Left lung (tissue), 10 donors: ENCODE measurements around the gene STX3. TPM values are rescaled to one million over a fixed set of nuclear protein-coding genes. Genes with fewer than 3 reads are reported as not detected.

Experiments
- ATAC-seq: fragments of 200-7000 bp; cut with Tn5 transposase; one replicate; pipeline ENCODE4 v1.9.1; 2020; ENCODE audit warnings: moderate library complexity
- DNase-seq, 4 donors: peaks; one replicate each; pipeline ENCODE4 v3.0.0-alpha.2; 2013 to 2020
- H3K27ac ChIP-seq, 2 donors: fragments of 200-600 bp; sonication (generic) in 1 of 2; one replicate each; pipeline versions ENCODE4 v1.5.0 to v1.8.0; 2020 to 2021
- H3K27me3 ChIP-seq, 2 donors: fragments of 200-600 bp; sonication (generic) in 1 of 2; one replicate each; pipeline versions ENCODE4 v1.5.0 to v1.8.0; 2020 to 2021
- H3K36me3 ChIP-seq, 2 donors: fragments of 200-600 bp; sonication (generic) in 1 of 2; one replicate each; pipeline versions ENCODE4 v1.5.0 to v1.8.0; 2020 to 2021
- H3K4me1 ChIP-seq, 2 donors: fragments of 200-600 bp; one replicate each; pipeline ENCODE4 v1.8.0; 2021
- H3K4me3 ChIP-seq, 2 donors: fragments of 200-600 bp; sonication (generic) in 1 of 2; one replicate each; pipeline versions ENCODE4 v1.5.0 to v1.8.0; 2020 to 2021; ENCODE audit warnings: mild to moderate bottlenecking in 1 of 2
- H3K9me3 ChIP-seq, 2 donors: fragments of 200-600 bp; sonication (generic) in 1 of 2; one replicate each; pipeline versions ENCODE4 v1.5.0 to v1.8.0; 2020 to 2021
- CTCF ChIP-seq, 2 donors: fragments of 200-600 bp; sonication (generic) in 1 of 2; IDR thresholded peaks; one replicate each; pipeline versions ENCODE4 v1.5.0 to v1.8.0; 2021; ENCODE audit warnings: antibody characterized with exemption in 2 of 2
- intact Hi-C, 2 donors: fragments of 100-400 bp; cut with DNase I; formaldehyde crosslinking; loops; one replicate each; pipeline versions ENCODE4 v1.11.2 to v1.14.2; 2022
- polyA plus RNA-seq, 6 donors: library from polyadenylated mRNA; unstranded; fragments of 120-200 nt; gene quantifications; one replicate each; pipeline ENCODE4 v1.2.1, GENCODE V29; 2013; ENCODE audit not compliant: insufficient read length in 6 of 6
- total RNA-seq, 2 donors: library from RNA; stranded (reverse); fragmentation: NEBNext Ultra II Directional; extraction: Animal tissue kit (Norgen Biotek cat#: 25700); gene quantifications; one replicate each; pipeline ENCODE4 v1.2.1, GENCODE V29; 2021
- donor health status: DM: no; HTN: yes; CAD: no.
- donor health status: DM: no; HTN: no; CAD: no.

STX3 gene
- total and polyA plus RNA-seq, 8 donors = 26.8 to 66.7 (median 31.2) TPM

DNA sequence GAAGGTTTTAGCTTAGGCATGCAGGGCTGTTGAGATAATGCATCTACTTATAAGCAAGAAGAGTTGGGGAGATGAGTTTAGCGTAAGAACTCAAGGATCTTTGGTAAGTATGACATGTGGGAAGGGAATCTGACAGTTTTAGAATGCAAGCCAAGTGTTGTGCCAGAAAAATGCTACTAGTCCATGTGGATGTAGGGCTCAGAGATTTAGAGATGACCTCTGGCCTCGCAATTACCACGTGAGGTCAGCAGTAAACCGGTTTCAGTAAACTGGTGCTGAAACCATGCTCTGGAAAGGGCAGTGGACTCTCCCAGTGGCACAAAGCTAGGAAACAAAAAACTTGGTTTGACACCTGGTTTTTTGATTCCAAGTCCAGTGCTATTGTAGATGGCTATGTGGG is 36.5 kb downstream of the STX3 start:
- Histone ChIP-seq H3K36me3 (peaks cover 0 to 93% of the 10 kb centered on the region in 2 donors), H3K4me1 (peaks cover 5 to 16% of the 10 kb centered on the region in 2 donors), H3K4me3 (no peak overlapping the region), H3K27me3 (no peaks in the 10 kb centered on the region), H3K27ac (no peak overlapping the region), H3K9me3 (no peaks in the 10 kb centered on the region)
- DNase-seq = no peak
- no peak for ATAC-seq
- no peak for TF ChIP-seq CTCF (IDR thresholded peaks at IDR 0.05)
- intact Hi-C loops = no loop called here

- TF ChIP-seq CTCF (IDR thresholded peaks at IDR 0.05) = no peak
- intact Hi-C loops = no loop called here
- no peak overlapping the region for H3K4me3 ChIP-seq
- ATAC-seq (peak; percentile 58), DNase-seq (no peak)
- no peaks in the 10 kb centered on the region for H3K9me3 ChIP-seq
- H3K27ac ChIP-seq = no peak overlapping the region
- no peaks in the 10 kb centered on the region for H3K27me3 ChIP-seq
- H3K4me1 ChIP-seq = peaks cover 0 to 7% of the 10 kb centered on the region in 2 donors
- peaks cover 0 to 98% of the 10 kb centered on the region in 2 donors for H3K36me3 ChIP-seq
These were observed 37.3 kb downstream of the STX3 start for GRCh38 chr11:59792507-59792906.

DNA sequence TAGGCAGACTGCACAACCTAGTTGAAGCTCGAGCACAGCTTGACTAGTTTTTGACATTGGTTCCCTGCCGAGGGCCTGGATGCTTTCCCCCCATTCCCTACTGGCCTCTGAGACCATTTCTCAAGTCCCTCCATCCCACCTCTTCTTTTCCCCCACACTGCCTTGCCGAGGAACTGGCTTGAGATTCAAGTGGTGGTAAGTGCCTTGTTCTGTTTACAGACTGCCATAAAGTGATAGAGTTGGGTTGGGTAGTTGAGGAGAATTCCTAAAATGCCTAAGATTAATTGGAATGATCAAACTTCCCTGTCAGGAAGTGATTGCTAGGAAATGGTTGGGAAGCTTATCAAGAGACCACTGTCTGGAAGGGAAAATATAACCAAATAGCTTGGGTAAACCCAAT is 39.2 kb downstream of the STX3 start:
- peak overlapping the region in 1 of 2 donors; percentile 19 for H3K27ac ChIP-seq

DNA sequence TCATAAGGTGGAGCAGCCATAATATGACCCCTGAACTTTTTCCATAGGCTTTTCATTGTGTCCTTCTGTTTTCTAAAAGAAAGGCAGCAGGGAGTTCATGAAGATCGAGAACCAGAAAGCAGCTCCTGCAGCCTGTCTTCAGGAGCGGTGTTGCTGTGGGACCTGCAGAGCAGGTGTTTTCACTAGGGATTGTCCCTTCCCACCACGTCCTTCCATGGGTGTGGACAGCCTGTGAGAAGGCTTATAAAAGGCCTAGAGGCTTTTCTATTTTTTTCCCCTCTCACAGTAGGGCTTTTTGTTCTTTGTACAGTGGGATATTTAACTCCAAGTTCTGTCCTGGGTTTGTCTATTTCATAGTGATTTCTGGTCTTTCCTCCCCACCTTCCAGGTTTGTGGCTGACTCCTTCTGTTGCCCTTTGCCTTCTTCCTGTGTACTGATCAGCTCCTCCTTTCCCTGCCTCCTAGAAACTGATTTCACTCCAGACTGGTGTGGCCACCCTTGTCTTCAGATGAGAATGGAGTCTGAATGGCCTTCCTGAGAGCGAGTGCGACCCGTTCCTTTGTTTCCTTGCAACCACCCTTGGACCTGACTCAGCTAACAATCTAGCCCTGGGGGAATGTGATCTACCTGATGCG is 45.3 kb downstream of the STX3 start:
- no peaks in the 10 kb centered on the region for H3K27me3 ChIP-seq
- intact Hi-C loops = no loop called here
- peaks cover 0 to 92% of the 10 kb centered on the region in 2 donors for H3K36me3 ChIP-seq
- H3K9me3 ChIP-seq = no peaks in the 10 kb centered on the region
- ATAC-seq (no peak), DNase-seq (no peak)
- TF ChIP-seq CTCF (IDR thresholded peaks at IDR 0.05) = no peak
- H3K4me3 ChIP-seq = no peak overlapping the region
- H3K4me1 ChIP-seq = peaks cover 0 to 7% of the 10 kb centered on the region in 2 donors
- no peak overlapping the region for H3K27ac ChIP-seq

More for the DNA sequence above, 39.2 kb downstream of the STX3 start:
- DNase-seq (no peak), ATAC-seq (peak; percentile 75)
- intact Hi-C loops = no loop called here
- TF ChIP-seq CTCF (IDR thresholded peaks at IDR 0.05) = no peak
- no peaks in the 10 kb centered on the region for H3K9me3 ChIP-seq
- H3K4me1 ChIP-seq = no peaks in the 10 kb centered on the region
- H3K27me3 ChIP-seq = no peaks in the 10 kb centered on the region
- no peak overlapping the region for H3K4me3 ChIP-seq
- peaks cover 0 to 99% of the 10 kb centered on the region in 2 donors for H3K36me3 ChIP-seq

DNA sequence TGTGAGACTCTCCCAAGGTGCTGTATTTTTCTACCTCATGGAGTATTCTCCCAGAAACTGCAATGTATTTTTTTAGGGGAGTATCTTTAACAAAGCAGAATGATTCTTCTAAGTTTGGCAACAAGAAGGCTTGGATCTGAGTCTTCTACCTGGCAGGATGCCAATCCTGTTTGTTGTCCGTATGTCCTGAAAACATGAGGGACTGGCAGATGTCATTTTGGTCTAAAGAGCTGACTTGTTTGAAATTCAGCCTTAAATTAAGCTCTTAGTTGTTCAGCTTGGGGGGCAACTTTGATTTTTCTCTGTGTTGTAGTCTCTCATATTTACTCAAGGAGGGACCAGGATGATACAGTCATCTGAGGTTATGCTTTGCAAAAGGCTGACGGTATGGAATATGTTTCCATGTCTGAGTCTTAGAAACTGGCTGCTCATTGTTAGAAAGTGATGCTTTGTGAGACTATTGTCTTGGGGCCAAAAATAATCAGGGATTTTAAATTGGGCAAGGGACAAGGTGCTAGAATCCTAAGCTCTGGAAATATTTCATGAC is 46.1 kb downstream of the STX3 start:
- Histone ChIP-seq H3K27me3 (no peaks in the 10 kb centered on the region), H3K4me1 (peaks cover 0 to 7% of the 10 kb centered on the region in 2 donors), H3K4me3 (no peak overlapping the region), H3K9me3 (no peaks in the 10 kb centered on the region), H3K27ac (no peak overlapping the region), H3K36me3 (peaks cover 0 to 92% of the 10 kb centered on the region in 2 donors)
- no peak for TF ChIP-seq CTCF (IDR thresholded peaks at IDR 0.05)
- ATAC-seq (no peak), DNase-seq (no peak)
- intact Hi-C loops = no loop called here
